Measurements from ENCODE around the gene RYR2.

Gene RYR2

DNA sequence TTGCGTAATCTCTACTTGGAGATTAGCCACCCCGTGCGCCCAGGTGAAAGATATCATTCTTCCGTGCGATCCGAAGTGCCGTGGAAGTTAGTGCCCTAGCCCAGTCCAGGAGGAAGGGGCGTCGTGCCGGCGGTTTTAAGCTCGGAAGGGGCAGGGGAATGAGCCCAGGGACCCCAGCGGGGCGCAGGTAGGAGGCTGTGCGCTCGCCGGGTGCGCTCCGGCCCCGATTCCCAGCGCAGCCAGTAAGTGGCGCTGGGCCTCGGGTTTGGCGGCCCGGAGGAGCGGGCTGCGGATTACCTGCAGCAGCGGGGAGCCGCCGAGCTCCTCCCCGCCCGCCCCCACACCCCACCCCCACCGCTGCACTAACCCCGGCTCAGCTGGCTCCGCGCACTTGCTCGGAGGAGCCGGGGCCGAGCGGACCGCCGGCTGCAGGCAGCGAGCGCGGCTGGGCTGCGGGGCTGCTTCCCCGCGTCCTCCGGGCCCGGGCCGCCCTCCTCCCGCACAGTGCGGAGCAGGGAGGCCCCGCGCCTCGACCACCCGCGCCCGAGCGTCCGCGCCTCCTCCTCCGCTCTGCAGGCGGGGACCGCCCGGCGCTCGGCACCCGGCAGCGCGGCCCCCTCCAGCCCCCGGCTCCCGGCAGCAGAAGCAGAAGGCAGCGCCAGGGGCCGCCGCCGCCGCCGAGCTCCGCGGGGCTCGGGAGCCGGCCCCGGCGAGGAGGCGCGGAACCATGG lies at the start of gene RYR2:
RYR2 (plus strand) TSS at position 390 of the 731 bp plus-strand sequence; CDS start at position 728, 338 bp downstream.
- no peak for DNase-seq (ENCODE audit: low read depth in 2 of 2)

GRCh38 chr1:236992449-236992848 lies 49.5 kb upstream of the RYR2 start:
- no peak for DNase-seq (ENCODE audit: low read depth in 2 of 2)

- DNase-seq (ENCODE audit: low read depth in 2 of 2): no peak
Measured at GRCh38 chr1:236994450-236994849, 47.5 kb upstream of the RYR2 start.

DNA sequence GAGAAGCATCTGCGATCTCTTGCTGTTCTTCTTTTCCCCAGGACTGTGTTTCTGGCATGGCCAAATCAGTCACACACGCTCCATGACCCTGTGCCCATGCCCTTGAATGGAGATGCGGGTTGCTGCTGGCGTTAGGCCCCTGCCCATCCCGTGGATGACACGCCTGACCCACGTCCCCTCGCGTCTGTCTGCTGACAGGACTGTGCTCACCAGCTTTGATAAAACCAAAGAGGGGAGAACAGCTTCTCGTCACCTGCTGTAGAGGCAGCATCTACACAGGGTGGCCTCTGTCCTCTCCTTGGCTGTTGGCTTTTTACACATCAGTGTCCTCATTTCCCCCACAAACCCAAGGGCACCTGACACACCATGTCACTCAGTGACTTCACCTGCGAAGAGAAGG lies 44.6 kb upstream of the RYR2 start:
- DNase-seq (ENCODE audit: low read depth in 2 of 2): no peak

DNA sequence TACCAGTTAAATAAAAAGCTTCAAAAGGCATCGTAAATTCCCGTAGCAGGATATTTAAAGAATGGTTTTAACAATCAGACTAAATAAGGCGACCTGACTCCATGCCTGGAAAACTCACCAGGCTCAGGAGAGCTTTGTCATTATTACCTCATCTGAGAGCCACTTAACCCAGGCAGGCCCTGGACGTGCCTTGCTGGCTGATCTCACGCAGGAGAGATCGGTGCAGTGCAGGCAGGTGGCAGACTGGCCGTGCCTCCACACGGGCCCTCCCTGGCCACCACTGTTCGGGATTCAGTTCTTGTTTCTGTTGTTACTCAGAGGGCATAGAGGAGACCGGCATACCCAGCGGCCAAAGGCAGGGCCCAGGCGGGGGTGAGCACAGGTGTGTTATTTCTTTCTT lies 44.1 kb upstream of the RYR2 start:
- no peak for DNase-seq (ENCODE audit: low read depth in 2 of 2)

- DNase-seq (ENCODE audit: low read depth in 2 of 2): no peak
Measured at GRCh38 chr1:236998546-236998945, 43.4 kb upstream of the RYR2 start.

DNA sequence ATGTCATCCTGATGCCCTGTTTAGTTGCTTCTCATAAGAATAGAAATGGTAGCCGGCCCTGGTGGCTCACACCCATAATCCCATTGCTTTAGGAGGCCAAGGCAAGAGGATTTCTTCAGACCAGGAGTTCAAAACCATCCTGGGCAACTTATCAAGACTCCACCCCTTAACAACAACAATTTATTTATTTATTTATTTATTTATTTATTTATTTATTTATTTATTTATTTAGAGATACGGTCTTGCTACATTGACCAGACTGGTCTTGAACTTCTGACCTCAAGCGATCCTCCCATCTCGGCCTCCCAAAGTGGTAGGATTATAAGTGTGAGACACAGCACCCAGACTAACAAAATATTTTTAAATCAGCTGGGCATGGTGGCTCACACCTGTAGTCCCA lies 41.8 kb upstream of the RYR2 start:
- no peak for DNase-seq (ENCODE audit: low read depth in 2 of 2)

DNA sequence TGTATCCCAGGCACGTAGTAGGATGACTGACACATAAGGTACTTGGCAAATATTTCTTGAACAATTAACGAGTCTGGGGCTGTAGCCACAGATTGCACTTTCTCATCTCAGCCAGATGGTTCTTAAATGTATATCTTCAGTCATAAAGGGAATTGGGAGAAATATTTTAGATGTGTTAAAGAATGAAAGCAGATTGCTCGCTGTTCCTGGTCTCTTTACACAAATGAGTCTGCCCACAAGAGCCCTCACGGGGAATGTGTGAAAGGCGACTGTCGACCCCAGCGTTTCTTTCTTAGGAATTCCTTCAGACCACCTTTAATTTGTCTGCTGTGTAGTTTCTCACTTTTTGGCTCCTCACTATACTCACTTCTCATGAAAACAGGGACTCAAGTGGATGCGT lies 38.5 kb upstream of the RYR2 start:
- DNase-seq (ENCODE audit: low read depth in 2 of 2): no peak

- DNase-seq (ENCODE audit: low read depth in 2 of 2): no peak
Measured at GRCh38 chr1:237004116-237004515, 37.9 kb upstream of the RYR2 start, which contains the start of gene MT1HL1. TSS of gene MT1HL1 (minus strand) at chr1:237004441. CDS start at chr1:237004372, 69 bp downstream.

GRCh38 chr1:237005674-237006073 lies 36.3 kb upstream of the RYR2 start:
- no peak for DNase-seq (ENCODE audit: low read depth in 2 of 2)

DNA sequence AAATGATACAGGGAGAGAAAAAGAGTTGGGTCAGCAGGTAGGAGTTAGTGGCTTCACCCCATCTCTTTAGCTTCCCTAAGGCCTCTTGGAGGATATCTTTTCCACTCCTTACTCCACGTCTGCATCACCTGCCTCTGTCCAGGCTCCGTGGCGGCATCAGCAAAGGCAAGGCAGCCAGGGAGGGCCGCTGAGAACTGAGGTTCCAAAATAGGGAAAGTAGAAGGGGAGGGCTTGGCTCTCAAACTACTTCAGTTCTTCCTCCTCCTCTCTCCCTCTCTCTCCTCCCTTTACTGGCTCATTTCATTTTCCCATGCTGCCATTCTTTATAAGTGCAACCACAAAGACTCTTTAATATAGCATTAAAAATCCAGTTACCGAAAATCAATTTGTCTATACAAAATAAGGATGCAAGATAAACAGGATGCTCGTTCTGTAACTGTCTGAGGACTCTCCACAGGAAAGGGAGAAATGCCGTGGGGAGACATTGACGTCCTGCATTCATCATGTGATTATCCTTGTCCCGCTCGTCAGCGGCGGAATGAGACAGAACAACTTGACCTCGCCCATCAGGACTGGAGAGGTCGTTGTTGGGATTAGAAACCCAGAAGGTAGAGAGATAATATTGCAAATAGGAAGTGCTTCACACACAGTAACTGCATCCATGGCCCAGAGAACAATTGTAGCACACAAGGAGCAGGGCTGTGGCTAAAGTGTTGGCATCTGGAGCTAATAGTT lies 34.7 kb upstream of the RYR2 start:
- DNase-seq (ENCODE audit: low read depth in 2 of 2): no peak

DNA sequence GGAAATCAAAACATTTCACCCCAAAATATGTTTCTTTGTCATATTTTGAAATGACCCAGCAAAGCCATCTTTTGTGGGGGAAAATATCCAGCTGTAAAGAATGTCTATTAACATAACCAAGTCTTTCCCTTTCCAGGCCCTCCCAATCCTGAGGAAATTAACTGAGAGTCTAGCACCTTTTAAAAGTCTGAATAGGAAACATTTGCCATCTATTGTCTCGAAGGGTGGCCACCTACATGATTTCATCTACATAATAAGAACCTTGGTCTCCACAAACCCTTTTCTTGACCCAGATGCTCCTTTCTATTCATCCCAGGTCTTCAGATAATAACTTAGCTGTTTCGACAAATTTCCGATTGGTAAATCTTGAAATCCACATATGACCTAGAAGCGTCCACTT lies 32.4 kb upstream of the RYR2 start:
- no peak for DNase-seq (ENCODE audit: low read depth in 2 of 2)

DNA sequence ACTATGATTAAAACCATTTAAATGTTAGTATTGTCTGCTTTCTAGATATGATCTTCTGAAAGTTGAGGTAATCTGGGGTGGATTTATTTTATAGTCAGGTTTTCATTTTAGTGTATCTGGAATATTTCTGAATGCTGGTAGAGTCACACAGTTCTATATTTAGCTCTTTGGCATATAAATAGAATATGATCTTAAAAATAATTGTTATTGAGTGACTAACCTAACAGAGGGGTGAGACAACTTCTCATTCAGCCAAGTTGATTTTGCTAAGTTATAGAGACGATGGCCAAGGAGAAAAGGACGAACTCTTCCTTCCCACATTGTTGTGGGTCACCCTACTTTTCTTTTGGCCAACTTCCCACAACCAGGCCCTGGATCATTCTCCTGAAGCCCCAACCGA lies 30.6 kb upstream of the RYR2 start:
- no peak for DNase-seq (ENCODE audit: low read depth in 2 of 2)

DNA sequence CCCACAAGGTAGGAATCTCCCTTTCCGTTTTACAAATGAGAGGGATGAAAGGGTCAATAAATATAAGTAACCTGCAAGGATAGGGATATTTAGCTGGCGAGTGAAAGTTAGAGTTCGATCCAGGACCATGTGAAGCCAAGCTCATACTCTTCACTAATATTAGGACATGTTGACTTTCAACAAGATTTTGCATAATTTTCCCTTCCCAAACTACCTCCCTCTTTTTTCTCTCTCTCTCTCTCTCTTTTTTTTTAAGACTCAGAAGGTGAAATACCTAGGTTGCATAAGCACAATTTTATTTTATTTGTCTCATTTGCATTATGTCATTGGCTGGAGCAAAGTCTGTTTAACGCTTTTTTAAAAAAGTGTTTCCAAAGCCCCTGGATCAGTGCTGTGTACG lies 29.6 kb upstream of the RYR2 start:
- DNase-seq (ENCODE audit: low read depth in 2 of 2): no peak

- no peak for DNase-seq (ENCODE audit: low read depth in 2 of 2)
Measured at GRCh38 chr1:237012788-237013383, 29.1 kb upstream of the RYR2 start.

DNA sequence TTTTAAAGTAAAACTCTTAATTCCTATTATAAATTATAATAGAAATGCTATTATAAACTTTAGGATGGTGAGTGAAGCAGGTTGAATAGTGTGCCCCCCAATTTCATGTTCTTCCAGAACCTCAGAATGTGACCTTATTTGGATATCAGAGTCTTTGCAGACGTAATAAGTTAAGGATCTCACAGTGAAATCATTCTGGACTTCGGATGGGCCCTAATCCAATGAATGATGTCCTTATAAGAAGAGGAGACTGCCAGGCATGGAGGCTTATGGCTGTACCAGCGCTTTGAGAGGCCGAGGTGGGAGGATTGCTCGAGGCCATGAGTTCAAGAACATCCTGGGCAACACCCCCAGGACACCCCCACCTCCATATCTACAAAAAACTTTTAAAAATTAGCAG lies 28.4 kb upstream of the RYR2 start:
- DNase-seq (ENCODE audit: low read depth in 2 of 2): no peak

DNA sequence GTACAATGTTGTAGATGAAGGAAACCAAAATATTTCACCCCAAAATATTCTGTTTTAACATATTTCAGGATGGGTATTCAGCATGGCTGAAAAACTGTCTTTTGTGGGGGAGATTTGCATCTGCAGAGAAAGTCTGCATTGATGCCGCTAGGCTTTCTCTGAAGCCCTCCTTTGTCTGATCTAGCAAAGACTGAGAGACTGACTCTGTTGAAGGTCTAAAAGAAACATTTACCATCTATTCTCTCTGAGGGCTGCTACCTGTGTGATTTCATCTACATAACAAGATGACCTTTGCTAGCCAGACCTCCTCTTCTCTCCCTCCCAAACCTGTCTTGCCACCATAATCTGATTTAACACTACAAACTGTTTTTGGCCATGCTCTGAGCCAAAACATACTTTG lies 25.4 kb upstream of the RYR2 start:
- DNase-seq (ENCODE audit: low read depth in 2 of 2): no peak

DNA sequence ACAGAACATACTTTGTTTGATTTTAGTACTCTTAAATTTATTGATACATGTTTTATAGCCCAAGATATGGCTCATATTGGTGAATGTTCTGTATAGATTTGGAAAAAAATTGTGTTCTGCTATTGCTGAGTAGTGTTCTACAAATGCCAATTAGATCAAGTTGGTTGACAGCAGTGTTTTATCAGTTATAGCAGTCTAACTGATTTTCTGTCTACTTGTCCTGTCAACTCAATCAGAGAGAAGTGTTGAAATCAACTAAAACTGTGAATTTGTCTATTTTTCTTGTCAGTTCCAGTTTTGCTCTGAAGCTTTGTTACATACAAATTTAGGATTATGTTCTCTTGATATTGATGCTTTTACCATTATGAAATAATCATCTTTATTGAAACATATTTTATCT lies 23.1 kb upstream of the RYR2 start:
- no peak for DNase-seq (ENCODE audit: low read depth in 2 of 2)

GRCh38 chr1:237025358-237026074 lies 16.5 kb upstream of the RYR2 start:
- no peak for DNase-seq (ENCODE audit: low read depth in 2 of 2)

- DNase-seq (ENCODE audit: low read depth in 2 of 2): no peak
Measured at GRCh38 chr1:237029240-237029639, 12.7 kb upstream of the RYR2 start.

- DNase-seq (ENCODE audit: low read depth in 2 of 2): no peak
Measured at GRCh38 chr1:237029850-237030535, 12.0 kb upstream of the RYR2 start.

- no peak for DNase-seq (ENCODE audit: low read depth in 2 of 2)
Measured at GRCh38 chr1:237031480-237031879, 10.5 kb upstream of the RYR2 start.
